Dedifferentiated amniotic fluid mesenchymal stem cell (primary cell): ENCODE measurements around the gene PXMP4.
"Not testable (repeated sequence)": the region's sequence is repeated elsewhere in the genome, so short reads cannot be mapped to it uniquely, and the experiment has no call there.

Experiments used
- DNase-seq: peaks from one replicate; pipeline ENCODE4 v3.0.0-alpha.2; 2016; ENCODE audit errors: extremely low spot score

Gene PXMP4

GRCh38 chr20:33719989-33720709 lies at the start of gene PXMP4:
Gene PXMP4, minus strand, starts transcription at chr20:33720310. Its CDS starts 103 bp downstream, at chr20:33720207.
- peak; percentile 89 for DNase-seq

GRCh38 chr20:33769043-33769442 lies 48.9 kb upstream of the PXMP4 start:
- DNase-seq, result no peak

GRCh38 chr20:33767777-33768138 lies 47.6 kb upstream of the PXMP4 start:
- no peak for DNase-seq

GRCh38 chr20:33766686-33767085 lies 46.6 kb upstream of the PXMP4 start:
- DNase-seq, result no peak

GRCh38 chr20:33765592-33765991 lies 45.5 kb upstream of the PXMP4 start:
- no peak for DNase-seq

GRCh38 chr20:33765099-33765498 lies 45.0 kb upstream of the PXMP4 start:
- DNase-seq, result no peak

- no peak for DNase-seq
Measured at GRCh38 chr20:33761698-33762250, 41.7 kb upstream of the PXMP4 start.

- no peak for DNase-seq
Measured at GRCh38 chr20:33757458-33757857, 37.3 kb upstream of the PXMP4 start.

- no peak for DNase-seq
Measured at GRCh38 chr20:33757046-33757445, 36.9 kb upstream of the PXMP4 start.

- not testable (repeated sequence) for DNase-seq
Measured at GRCh38 chr20:33755936-33756490, 35.9 kb upstream of the PXMP4 start.

- no peak for DNase-seq
Measured at GRCh38 chr20:33753763-33754162, 33.7 kb upstream of the PXMP4 start.

- DNase-seq, result no peak
Measured at GRCh38 chr20:33753143-33753542, 33.0 kb upstream of the PXMP4 start.

- no peak for DNase-seq
Measured at GRCh38 chr20:33751775-33752174, 31.7 kb upstream of the PXMP4 start.

- DNase-seq, result no peak
Measured at GRCh38 chr20:33746325-33746998, 26.4 kb upstream of the PXMP4 start.

- DNase-seq, result no peak
Measured at GRCh38 chr20:33744773-33745385, 24.8 kb upstream of the PXMP4 start.

- DNase-seq, result no peak
Measured at GRCh38 chr20:33744181-33744580, 24.1 kb upstream of the PXMP4 start.

- DNase-seq, result no peak
Measured at GRCh38 chr20:33740189-33740588, 20.1 kb upstream of the PXMP4 start.

- DNase-seq, result no peak
Measured at GRCh38 chr20:33739493-33739892, 19.4 kb upstream of the PXMP4 start.

GRCh38 chr20:33736962-33737361 lies 16.9 kb upstream of the PXMP4 start:
- no peak for DNase-seq

- peak; percentile 82 for DNase-seq
Measured at GRCh38 chr20:33733654-33734576, 13.8 kb upstream of the PXMP4 start.
